ENCODE data around the gene SNTG2. TPM values are rescaled to one million over a fixed set of nuclear protein-coding genes. Genes with fewer than 3 reads are reported as not detected.

The SNTG2 gene
- total and polyA plus RNA-seq, 2 donors (not counting 1 experiment from before 2014, with no cell fraction given) = 0.06 TPM; not detected in 1

DNA sequence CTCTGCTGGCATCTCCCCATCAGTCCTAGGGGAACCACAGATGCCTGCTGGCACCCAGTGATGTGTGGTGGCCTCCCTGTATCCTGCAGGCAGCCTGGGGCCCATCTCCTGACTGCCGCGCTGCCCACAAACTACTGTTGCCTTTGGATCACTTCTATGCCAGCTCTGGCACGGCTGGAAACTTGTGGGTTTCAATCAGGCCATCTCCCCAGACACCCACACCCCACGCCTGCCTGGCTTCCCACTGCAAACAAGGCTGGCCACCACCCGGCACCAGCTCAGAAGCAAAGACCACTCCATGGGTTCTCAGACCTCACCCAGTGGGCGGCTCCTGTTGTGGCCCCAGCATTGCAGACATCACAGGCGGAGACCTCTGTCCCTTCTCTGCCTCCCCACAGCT is 447.5 kb downstream of the SNTG2 start:
- Histone ChIP-seq H3K9ac (ENCODE audit: insufficient read depth, low read length) (no peak overlapping the region), H3K9me3 (ENCODE audit: control insufficient read depth, insufficient read depth, low read depth, low read length) (no peaks in the 10 kb centered on the region), H3K36me3 (ENCODE audit: control insufficient read depth, insufficient read depth, low read length) (no peaks in the 10 kb centered on the region), H3K4me3 (replicated peaks in 1 of 4; ENCODE audit: control extremely low read depth in 1 of 4, insufficient read depth in 1 of 4, low read depth in 3 of 4, low read length in 4 of 4) (no peak overlapping the region), H3K27me3 (ENCODE audit: control insufficient read depth, insufficient read depth, low read length) (no peaks in the 10 kb centered on the region), H3K4me1 (ENCODE audit: control insufficient read depth, extremely low read depth, insufficient read depth, low read length) (no peaks in the 10 kb centered on the region), H4K20me1 (ENCODE audit: control insufficient read depth, extremely low read depth, insufficient read depth, low read length) (no peaks in the 10 kb centered on the region), H3K4me2 (ENCODE audit: extremely low read depth, insufficient read depth, low read length) (no peak overlapping the region), H3K79me2 (ENCODE audit: control insufficient read depth, insufficient read depth, low read length) (no peaks in the 10 kb centered on the region), H3K27ac (ENCODE audit: insufficient read depth, low read length) (no peak overlapping the region), H2AFZ (ENCODE audit: low read length) (no peak overlapping the region)
- TF ChIP-seq, protein P1, sequence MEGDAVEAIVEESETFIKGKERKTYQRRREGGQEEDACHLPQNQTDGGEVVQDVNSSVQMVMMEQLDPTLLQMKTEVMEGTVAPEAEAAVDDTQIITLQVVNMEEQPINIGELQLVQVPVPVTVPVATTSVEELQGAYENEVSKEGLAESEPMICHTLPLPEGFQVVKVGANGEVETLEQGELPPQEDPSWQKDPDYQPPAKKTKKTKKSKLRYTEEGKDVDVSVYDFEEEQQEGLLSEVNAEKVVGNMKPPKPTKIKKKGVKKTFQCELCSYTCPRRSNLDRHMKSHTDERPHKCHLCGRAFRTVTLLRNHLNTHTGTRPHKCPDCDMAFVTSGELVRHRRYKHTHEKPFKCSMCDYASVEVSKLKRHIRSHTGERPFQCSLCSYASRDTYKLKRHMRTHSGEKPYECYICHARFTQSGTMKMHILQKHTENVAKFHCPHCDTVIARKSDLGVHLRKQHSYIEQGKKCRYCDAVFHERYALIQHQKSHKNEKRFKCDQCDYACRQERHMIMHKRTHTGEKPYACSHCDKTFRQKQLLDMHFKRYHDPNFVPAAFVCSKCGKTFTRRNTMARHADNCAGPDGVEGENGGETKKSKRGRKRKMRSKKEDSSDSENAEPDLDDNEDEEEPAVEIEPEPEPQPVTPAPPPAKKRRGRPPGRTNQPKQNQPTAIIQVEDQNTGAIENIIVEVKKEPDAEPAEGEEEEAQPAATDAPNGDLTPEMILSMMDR (conservative IDR thresholded peaks at IDR 0.05 in 1 of 2, IDR thresholded peaks at IDR 0.05 in 1 of 2; ENCODE audit: low read depth in 1 of 2, low read length in 2 of 2) = no peak
- no peak for TF ChIP-seq EZH2 (IDR thresholded peaks at IDR 0.05; ENCODE audit: low read length, missing control alignments)
- no peak for DNase-seq (ENCODE audit: low read depth in 2 of 2)

DNA sequence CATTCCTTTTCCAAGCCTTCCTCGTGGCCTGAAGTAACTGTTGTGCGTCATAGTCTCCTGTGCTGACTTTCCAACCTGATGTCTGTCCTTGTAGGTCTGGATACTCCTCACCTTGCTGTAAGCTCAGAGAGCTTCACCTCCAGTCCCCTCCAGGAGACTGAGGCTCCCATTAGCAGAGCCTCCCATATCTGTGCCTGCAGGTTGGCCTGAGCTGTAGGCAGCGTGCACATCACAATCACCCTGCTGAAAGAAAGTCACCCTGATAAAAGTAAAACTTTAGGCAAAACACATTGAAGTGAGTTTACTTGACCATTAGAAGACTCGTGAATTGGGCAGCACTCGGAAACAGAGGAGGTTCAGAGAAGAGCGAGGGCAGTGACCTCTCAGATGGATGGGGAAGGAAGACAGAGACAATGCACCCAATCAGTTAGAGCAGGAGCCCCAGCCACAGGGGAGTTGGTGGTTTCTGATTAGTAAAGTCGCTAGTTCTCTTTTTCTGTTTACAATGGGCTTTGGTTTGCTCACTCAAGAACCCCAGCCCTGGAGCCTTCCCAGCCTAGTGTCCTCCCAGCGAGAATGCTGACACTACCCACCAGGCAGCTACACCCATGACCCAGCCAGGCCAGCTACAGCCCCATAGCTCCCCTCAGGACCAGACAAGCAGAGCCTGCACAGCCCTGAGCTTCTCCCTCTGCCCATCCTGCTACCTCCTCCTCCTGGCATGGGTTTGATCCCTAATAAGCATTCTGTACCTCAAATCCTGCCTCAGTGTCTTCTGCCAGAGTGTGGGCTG is 450.5 kb downstream of the SNTG2 start:
- H3K9ac ChIP-seq (ENCODE audit: insufficient read depth, low read length) = no peak overlapping the region
- H3K4me2 ChIP-seq (ENCODE audit: extremely low read depth, insufficient read depth, low read length) = no peak overlapping the region
- no peaks in the 10 kb centered on the region for H4K20me1 ChIP-seq (ENCODE audit: control insufficient read depth, extremely low read depth, insufficient read depth, low read length)
- no peaks in the 10 kb centered on the region for H3K36me3 ChIP-seq (ENCODE audit: control insufficient read depth, insufficient read depth, low read length)
- no peaks in the 10 kb centered on the region for H3K79me2 ChIP-seq (ENCODE audit: control insufficient read depth, insufficient read depth, low read length)
- no peak overlapping the region for H3K27ac ChIP-seq (ENCODE audit: insufficient read depth, low read length)
- TF ChIP-seq, protein P1 (conservative IDR thresholded peaks at IDR 0.05 in 1 of 2, IDR thresholded peaks at IDR 0.05 in 1 of 2; ENCODE audit: low read depth in 1 of 2, low read length in 2 of 2) = no peak
- TF ChIP-seq EZH2 (IDR thresholded peaks at IDR 0.05; ENCODE audit: low read length, missing control alignments) = no peak
- H2AFZ ChIP-seq (ENCODE audit: low read length) = no peak overlapping the region
- H3K4me1 ChIP-seq (ENCODE audit: control insufficient read depth, extremely low read depth, insufficient read depth, low read length) = no peaks in the 10 kb centered on the region
- H3K9me3 ChIP-seq (ENCODE audit: control insufficient read depth, insufficient read depth, low read depth, low read length) = no peaks in the 10 kb centered on the region
- H3K27me3 ChIP-seq (ENCODE audit: control insufficient read depth, insufficient read depth, low read length) = no peaks in the 10 kb centered on the region
- DNase-seq (ENCODE audit: low read depth in 2 of 2) = no peak
- no peak overlapping the region for H3K4me3 ChIP-seq (replicated peaks in 1 of 4; ENCODE audit: control extremely low read depth in 1 of 4, insufficient read depth in 1 of 4, low read depth in 3 of 4, low read length in 4 of 4)

DNA sequence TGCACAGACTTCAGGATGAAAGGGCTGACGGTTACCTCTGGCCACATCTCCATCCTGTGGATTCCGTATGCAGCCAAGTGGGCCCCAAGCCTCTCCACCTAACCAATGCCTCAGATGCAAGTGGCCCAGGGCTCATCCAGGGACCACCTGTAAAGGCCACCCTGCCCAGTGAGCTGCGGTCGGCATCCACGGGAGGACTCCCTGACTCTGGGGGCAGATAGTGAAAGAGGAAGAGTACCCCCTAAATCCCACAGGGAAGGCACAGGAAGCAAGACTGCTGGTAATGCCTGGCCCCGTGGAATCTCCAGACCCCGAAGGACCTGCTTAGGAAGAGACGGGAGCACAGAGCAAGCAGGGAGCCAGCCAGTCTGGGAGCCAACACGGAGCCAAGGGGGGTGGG is 451.4 kb downstream of the SNTG2 start:
- H3K27me3 ChIP-seq (ENCODE audit: control insufficient read depth, insufficient read depth, low read length) = no peaks in the 10 kb centered on the region
- H3K36me3 ChIP-seq (ENCODE audit: control insufficient read depth, insufficient read depth, low read length) = no peaks in the 10 kb centered on the region
- no peak overlapping the region for H3K4me3 ChIP-seq (replicated peaks in 1 of 4; ENCODE audit: control extremely low read depth in 1 of 4, insufficient read depth in 1 of 4, low read depth in 3 of 4, low read length in 4 of 4)
- no peaks in the 10 kb centered on the region for H3K4me1 ChIP-seq (ENCODE audit: control insufficient read depth, extremely low read depth, insufficient read depth, low read length)
- no peak overlapping the region for H2AFZ ChIP-seq (ENCODE audit: low read length)
- no peak for TF ChIP-seq EZH2 (IDR thresholded peaks at IDR 0.05; ENCODE audit: low read length, missing control alignments)
- TF ChIP-seq, protein P1 (conservative IDR thresholded peaks at IDR 0.05 in 1 of 2, IDR thresholded peaks at IDR 0.05 in 1 of 2; ENCODE audit: low read depth in 1 of 2, low read length in 2 of 2) = no peak
- no peak overlapping the region for H3K4me2 ChIP-seq (ENCODE audit: extremely low read depth, insufficient read depth, low read length)
- no peaks in the 10 kb centered on the region for H3K79me2 ChIP-seq (ENCODE audit: control insufficient read depth, insufficient read depth, low read length)
- H3K9me3 ChIP-seq (ENCODE audit: control insufficient read depth, insufficient read depth, low read depth, low read length) = no peaks in the 10 kb centered on the region
- no peaks in the 10 kb centered on the region for H4K20me1 ChIP-seq (ENCODE audit: control insufficient read depth, extremely low read depth, insufficient read depth, low read length)
- no peak overlapping the region for H3K9ac ChIP-seq (ENCODE audit: insufficient read depth, low read length)
- H3K27ac ChIP-seq (ENCODE audit: insufficient read depth, low read length) = no peak overlapping the region
- DNase-seq (ENCODE audit: low read depth in 2 of 2) = no peak
